Prostate gland (tissue), 2 donors: ENCODE data around the gene FNDC3B. TPM values are rescaled to one million over a fixed set of nuclear protein-coding genes. Genes with fewer than 3 reads are reported as not detected.

Experiments
- DNase-seq: peaks from one replicate; pipeline ENCODE4 v3.0.0-alpha.2; 2019; ENCODE audit warnings: low spot score
- H3K27ac ChIP-seq, 2 donors: fragments of 200-600 bp; sonication (generic); 2 replicates each; pipeline ENCODE4 v1.5.1; 2017 to 2019
- H3K27me3 ChIP-seq: fragments of 200-600 bp; sonication (generic); replicated peaks from 2 replicates; pipeline ENCODE4 v1.5.1; 2019; ENCODE audit not compliant: insufficient read depth
- H3K36me3 ChIP-seq, 2 donors: fragments of 200-600 bp; sonication (generic); 1 replicate in 1 of 2; 2 replicates in 1 of 2; pipeline versions ENCODE4 v1.5.1 to v1.8.1; 2017 to 2019
- H3K4me1 ChIP-seq: fragments of 200-600 bp; sonication (generic); replicated peaks from 2 replicates; pipeline ENCODE4 v1.5.1; 2019
- H3K4me3 ChIP-seq, 2 donors: fragments of 200-600 bp; sonication (generic); 2 replicates each; pipeline ENCODE4 v1.5.1; 2017 to 2019
- H3K9me3 ChIP-seq: fragments of 200-600 bp; sonication (generic); 2 replicates; pipeline ENCODE4 v1.5.1; 2017
- POLR2A ChIP-seq: fragments of 450-650 bp; IDR thresholded peaks from one replicate; pipeline ENCODE4 v1.6.1; 2016; ENCODE audit warnings: antibody characterized with exemption, mild to moderate bottlenecking
- POLR2AphosphoS5 ChIP-seq: sonication (generic); formaldehyde crosslinking; IDR thresholded peaks from one replicate; pipeline ENCODE4 v1.6.1; 2017; ENCODE audit warnings: antibody characterized with exemption
- WGBS: methylation state at CpG from one replicate; pipeline ENCODE4 v1.1.5; 2018; 5-methylcytosine and 5-hydroxymethylcytosine counted together
- intact Hi-C: fragments of 100-400 bp; cut with DNase I; formaldehyde crosslinking; loops from one replicate; pipeline ENCODE4 v1.14.2; 2022
- total RNA-seq, 2 donors: library from RNA; depleted of rRNA; stranded (reverse); fragments of >200 nt; gene quantifications; one replicate each; pipeline ENCODE4 v1.1.0, GENCODE V29; 2016
- TF ChIP-seq, protein P1 (sequence below), 4 experiments: fragments of 200-600 bp in 2 of 4; fragments of 450-650 bp in 2 of 4; sonication (generic) in 2 of 4; IDR thresholded peaks; 1 replicate in 3 of 4; 2 replicates in 1 of 4; pipeline ENCODE4 v1.5.1; 2016 to 2019; ENCODE audit warnings: antibody characterized with exemption in 4 of 4, mild to moderate bottlenecking in 2 of 4, moderate library complexity in 2 of 4

The FNDC3B gene
- total RNA-seq, 2 donors from 2014 or later, result 35.9 to 62.4 TPM

DNA sequence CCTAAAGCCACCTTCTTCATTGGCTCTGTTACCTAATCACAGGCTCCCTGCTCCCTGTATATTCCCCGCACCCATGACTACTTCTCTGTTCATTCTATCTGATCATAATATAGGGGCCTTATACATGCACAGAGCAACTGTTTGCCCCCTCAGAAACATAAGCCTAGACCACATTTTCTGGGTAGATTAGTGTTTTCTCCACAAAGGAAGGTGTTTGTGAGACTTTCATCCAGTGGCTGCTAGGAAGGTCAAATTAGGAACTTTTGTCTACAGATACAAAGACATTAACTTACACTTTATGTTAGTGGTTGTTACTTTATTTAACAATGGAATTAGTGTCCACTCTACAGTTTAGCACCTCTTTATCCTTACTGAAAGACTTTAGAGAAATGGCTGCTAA, 234.0 kb downstream of the FNDC3B start:
- H3K9me3 ChIP-seq, result no peaks in the 10 kb centered on the region
- WGBS, result 100% methylated on average over 1 of the region's 1 CpG
- H3K27ac ChIP-seq, result no peak overlapping the region
- no peak for TF ChIP-seq POLR2AphosphoS5
- TF ChIP-seq, protein P1, sequence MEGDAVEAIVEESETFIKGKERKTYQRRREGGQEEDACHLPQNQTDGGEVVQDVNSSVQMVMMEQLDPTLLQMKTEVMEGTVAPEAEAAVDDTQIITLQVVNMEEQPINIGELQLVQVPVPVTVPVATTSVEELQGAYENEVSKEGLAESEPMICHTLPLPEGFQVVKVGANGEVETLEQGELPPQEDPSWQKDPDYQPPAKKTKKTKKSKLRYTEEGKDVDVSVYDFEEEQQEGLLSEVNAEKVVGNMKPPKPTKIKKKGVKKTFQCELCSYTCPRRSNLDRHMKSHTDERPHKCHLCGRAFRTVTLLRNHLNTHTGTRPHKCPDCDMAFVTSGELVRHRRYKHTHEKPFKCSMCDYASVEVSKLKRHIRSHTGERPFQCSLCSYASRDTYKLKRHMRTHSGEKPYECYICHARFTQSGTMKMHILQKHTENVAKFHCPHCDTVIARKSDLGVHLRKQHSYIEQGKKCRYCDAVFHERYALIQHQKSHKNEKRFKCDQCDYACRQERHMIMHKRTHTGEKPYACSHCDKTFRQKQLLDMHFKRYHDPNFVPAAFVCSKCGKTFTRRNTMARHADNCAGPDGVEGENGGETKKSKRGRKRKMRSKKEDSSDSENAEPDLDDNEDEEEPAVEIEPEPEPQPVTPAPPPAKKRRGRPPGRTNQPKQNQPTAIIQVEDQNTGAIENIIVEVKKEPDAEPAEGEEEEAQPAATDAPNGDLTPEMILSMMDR (IDR thresholded peaks at IDR 0.05), result no peak
- no peak for TF ChIP-seq POLR2A
- no peaks in the 10 kb centered on the region for H3K4me1 ChIP-seq
- intact Hi-C loops, result no loop called here
- H3K36me3 ChIP-seq, result no peaks in the 10 kb centered on the region
- DNase-seq, result no peak
- H3K27me3 ChIP-seq, result no peaks in the 10 kb centered on the region
- H3K4me3 ChIP-seq, result no peak overlapping the region

DNA sequence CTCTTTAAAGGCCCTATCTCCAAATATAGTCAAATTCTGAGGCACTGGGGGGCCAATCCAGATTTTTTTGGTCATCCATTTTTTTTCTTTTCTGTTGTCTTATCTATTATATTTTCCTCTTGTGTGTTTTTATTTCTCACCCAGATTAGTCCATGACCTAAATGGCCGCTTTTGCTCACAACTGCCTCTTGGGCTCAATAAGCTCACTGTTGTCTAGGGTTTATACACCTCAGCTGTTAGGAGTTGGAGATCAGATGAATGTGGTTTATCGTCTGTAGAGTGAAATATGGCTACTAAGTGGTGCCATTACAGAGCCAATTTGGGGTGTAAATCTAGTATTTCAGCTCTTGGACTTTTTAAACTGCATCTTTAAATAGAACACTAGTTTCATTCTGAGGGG, 235.5 kb downstream of the FNDC3B start:
- Histone ChIP-seq H3K36me3 (no peaks in the 10 kb centered on the region), H3K4me1 (no peaks in the 10 kb centered on the region), H3K27ac (no peak overlapping the region), H3K9me3 (no peaks in the 10 kb centered on the region), H3K4me3 (no peak overlapping the region), H3K27me3 (no peaks in the 10 kb centered on the region)
- intact Hi-C loops, result no loop called here
- TF ChIP-seq POLR2A, result no peak
- DNase-seq, result no peak
- WGBS, result 98% methylated on average over 2 of the region's 2 CpGs

DNA sequence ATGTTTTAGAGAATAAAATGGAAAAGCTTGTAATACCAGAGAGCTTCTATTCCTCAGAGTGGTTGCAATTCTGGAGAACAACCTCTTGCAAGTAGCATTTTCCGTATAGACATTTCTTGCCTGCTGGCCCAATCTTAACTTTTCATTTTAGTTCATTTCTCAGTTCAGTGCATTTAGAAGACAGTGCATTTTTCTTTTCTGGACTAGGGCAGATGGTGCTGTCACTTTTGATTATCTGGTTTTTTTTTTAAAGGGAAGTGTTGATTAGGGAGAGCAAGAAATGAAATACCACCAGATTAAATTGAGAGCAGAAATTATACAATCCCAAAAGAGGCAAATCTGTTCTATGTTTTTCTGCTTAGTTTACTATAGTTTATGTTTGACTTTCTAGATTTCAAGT, 236.2 kb downstream of the FNDC3B start:
- H3K4me1 ChIP-seq, result no peaks in the 10 kb centered on the region

DNA sequence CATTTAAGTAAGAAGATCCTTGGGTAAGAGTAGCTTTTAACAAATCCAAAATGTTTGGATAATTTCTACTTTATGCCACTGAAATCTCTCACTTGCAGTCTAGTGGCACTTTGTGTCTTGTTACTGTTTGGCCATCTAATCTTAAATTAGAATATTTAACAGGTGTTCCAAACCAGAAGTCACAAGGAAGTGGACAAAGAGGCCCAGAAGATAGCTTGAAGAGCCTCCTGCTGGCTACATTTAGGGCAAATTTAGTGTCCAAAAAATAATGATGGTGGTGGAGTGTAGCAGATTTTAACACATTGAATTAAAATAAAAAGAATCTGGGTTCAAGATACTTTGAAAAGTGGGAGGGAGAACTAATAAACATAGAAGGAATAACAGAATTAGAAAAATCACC, 236.7 kb downstream of the FNDC3B start:
- Histone ChIP-seq H3K27ac (no peak overlapping the region), H3K27me3 (no peaks in the 10 kb centered on the region), H3K4me1 (no peaks in the 10 kb centered on the region), H3K36me3 (no peaks in the 10 kb centered on the region), H3K4me3 (no peak overlapping the region), H3K9me3 (no peaks in the 10 kb centered on the region)
- DNase-seq, result no peak
- intact Hi-C loops, result no loop called here
- TF ChIP-seq POLR2A (no peak), POLR2AphosphoS5 (no peak)
- TF ChIP-seq, protein P1 (IDR thresholded peaks at IDR 0.05), result no peak

More for the DNA sequence above, 236.2 kb downstream of the FNDC3B start:
- TF ChIP-seq, protein P1 (IDR thresholded peaks at IDR 0.05), result no peak
- no peak for TF ChIP-seq POLR2A
- Histone ChIP-seq H3K27me3 (no peaks in the 10 kb centered on the region), H3K27ac (no peak overlapping the region), H3K4me3 (no peak overlapping the region), H3K36me3 (no peaks in the 10 kb centered on the region), H3K9me3 (no peaks in the 10 kb centered on the region)
- no peak for DNase-seq
- intact Hi-C loops, result no loop called here
- 91% methylated on average over 1 of the region's 1 CpG for WGBS

DNA sequence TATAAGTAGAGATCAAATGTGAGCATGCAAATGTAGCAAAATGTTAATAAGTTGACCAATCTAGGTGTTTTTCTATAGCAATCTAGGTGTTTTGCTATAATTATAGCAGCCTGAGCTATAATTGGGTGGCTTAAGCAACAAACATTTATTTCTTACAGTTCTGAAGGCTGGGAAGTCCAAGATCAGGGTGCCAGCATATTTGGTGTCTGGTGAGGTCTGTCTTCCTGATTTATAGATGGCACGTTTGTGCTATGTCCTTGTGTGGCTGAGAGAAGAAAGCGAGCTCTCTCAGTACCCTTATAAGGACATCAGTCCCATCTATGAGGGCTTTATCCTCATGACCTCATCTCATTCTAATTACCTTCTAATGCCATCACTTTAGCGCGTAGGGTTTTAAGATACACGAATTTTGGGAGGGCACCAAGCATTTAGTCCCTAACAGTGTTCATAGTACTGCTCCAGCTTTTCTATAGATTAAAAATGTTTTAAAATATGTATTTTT, 237.8 kb downstream of the FNDC3B start:
- TF ChIP-seq, protein P1 (IDR thresholded peaks at IDR 0.05), result no peak
- no peak for TF ChIP-seq POLR2AphosphoS5
- no peak for TF ChIP-seq POLR2A
- H3K9me3 ChIP-seq, result no peaks in the 10 kb centered on the region
- no peak overlapping the region for H3K4me3 ChIP-seq
- H3K4me1 ChIP-seq, result no peaks in the 10 kb centered on the region
- intact Hi-C loops, result no loop called here
- 90% methylated on average over 5 of the region's 5 CpGs for WGBS
- no peaks in the 10 kb centered on the region for H3K36me3 ChIP-seq
- DNase-seq, result no peak
- no peaks in the 10 kb centered on the region for H3K27me3 ChIP-seq
- no peak overlapping the region for H3K27ac ChIP-seq
